ENCODE results near the gene RTL1.

The RTL1 gene

GRCh38 chr14:100891501-100892445 lies 11.7 kb downstream of the RTL1 start:
- ATAC-seq (replicated peaks), result no peak
- no peak for DNase-seq
- peaks cover 26 to 35% of the 10 kb centered on the region in 2 donors for H3K27me3 Mint-ChIP-seq
- no peaks in the 10 kb centered on the region for H3K36me3 Mint-ChIP-seq
- H3K27ac Mint-ChIP-seq, result no peak overlapping the region
- no peaks in the 10 kb centered on the region for H3K4me1 Mint-ChIP-seq
- H3K9me3 Mint-ChIP-seq, result no peaks in the 10 kb centered on the region
- H3K4me3 Mint-ChIP-seq, result no peak overlapping the region

GRCh38 chr14:100891051-100891450 lies 12.5 kb downstream of the RTL1 start:
- H3K36me3 Mint-ChIP-seq, result no peaks in the 10 kb centered on the region
- H3K4me1 Mint-ChIP-seq, result no peaks in the 10 kb centered on the region
- no peaks in the 10 kb centered on the region for H3K9me3 Mint-ChIP-seq
- ATAC-seq (replicated peaks), result no peak
- no peak overlapping the region for H3K27ac Mint-ChIP-seq
- peaks cover 22 to 35% of the 10 kb centered on the region in 2 donors for H3K27me3 Mint-ChIP-seq
- no peak overlapping the region for H3K4me3 Mint-ChIP-seq
- no peak for DNase-seq

GRCh38 chr14:100890061-100890850 lies 13.3 kb downstream of the RTL1 start:
- H3K4me3 Mint-ChIP-seq, result no peak overlapping the region
- no peaks in the 10 kb centered on the region for H3K9me3 Mint-ChIP-seq
- peaks cover 23 to 32% of the 10 kb centered on the region in 2 donors for H3K27me3 Mint-ChIP-seq

GRCh38 chr14:100889641-100890040 lies 13.9 kb downstream of the RTL1 start:
- Mint-ChIP-seq H3K27me3 (peaks cover 19 to 26% of the 10 kb centered on the region in 2 donors), H3K4me3 (no peak overlapping the region), H3K4me1 (no peaks in the 10 kb centered on the region), H3K9me3 (no peaks in the 10 kb centered on the region), H3K27ac (no peak overlapping the region), H3K36me3 (no peaks in the 10 kb centered on the region)
- ATAC-seq (replicated peaks) (no peak), DNase-seq (no peak)

More at GRCh38 chr14:100890061-100890850, 13.3 kb downstream of the RTL1 start:
- H3K27ac Mint-ChIP-seq, result no peak overlapping the region
- DNase-seq (no peak), ATAC-seq (replicated peaks) (no peak)
- no peaks in the 10 kb centered on the region for H3K4me1 Mint-ChIP-seq
- no peaks in the 10 kb centered on the region for H3K36me3 Mint-ChIP-seq

- Mint-ChIP-seq H3K9me3 (peaks cover 0 to 3% of the 10 kb centered on the region in 2 donors), H3K4me3 (no peak overlapping the region), H3K36me3 (no peaks in the 10 kb centered on the region), H3K4me1 (no peaks in the 10 kb centered on the region), H3K27ac (no peak overlapping the region), H3K27me3 (peaks cover 19 to 22% of the 10 kb centered on the region in 2 donors)
- DNase-seq (no peak), ATAC-seq (replicated peaks) (no peak)
These were observed 14.7 kb downstream of the RTL1 start for GRCh38 chr14:100888789-100889315.

GRCh38 chr14:100887728-100888335 lies 15.7 kb downstream of the RTL1 start:
- Mint-ChIP-seq H3K4me1 (no peaks in the 10 kb centered on the region), H3K9me3 (peaks cover 0 to 5% of the 10 kb centered on the region in 2 donors), H3K27me3 (peaks cover 19 to 22% of the 10 kb centered on the region in 2 donors), H3K4me3 (no peak overlapping the region), H3K27ac (no peak overlapping the region), H3K36me3 (no peaks in the 10 kb centered on the region)
- DNase-seq (no peak), ATAC-seq (replicated peaks) (no peak)

- DNase-seq, result no peak
- H3K36me3 Mint-ChIP-seq, result no peaks in the 10 kb centered on the region
- peaks cover 15 to 19% of the 10 kb centered on the region in 2 donors for H3K27me3 Mint-ChIP-seq
- H3K4me1 Mint-ChIP-seq, result no peaks in the 10 kb centered on the region
- ATAC-seq (replicated peaks), result no peak
- H3K9me3 Mint-ChIP-seq, result peaks cover 8% of the 10 kb centered on the region in 2 donors
- H3K27ac Mint-ChIP-seq, result no peak overlapping the region
- no peak overlapping the region for H3K4me3 Mint-ChIP-seq
These were observed 17.9 kb downstream of the RTL1 start for GRCh38 chr14:100885617-100886016.

- Mint-ChIP-seq H3K4me1 (no peaks in the 10 kb centered on the region), H3K4me3 (no peak overlapping the region), H3K27ac (no peak overlapping the region), H3K9me3 (peaks cover 8 to 11% of the 10 kb centered on the region in 2 donors), H3K27me3 (peaks cover 15 to 19% of the 10 kb centered on the region in 2 donors), H3K36me3 (no peaks in the 10 kb centered on the region)
- DNase-seq (no peak), ATAC-seq (replicated peaks) (no peak)
These were observed 18.3 kb downstream of the RTL1 start for GRCh38 chr14:100885196-100885595.

- Mint-ChIP-seq H3K27ac (no peak overlapping the region), H3K36me3 (no peaks in the 10 kb centered on the region), H3K4me3 (no peak overlapping the region), H3K9me3 (peaks cover 8 to 12% of the 10 kb centered on the region in 2 donors), H3K4me1 (no peaks in the 10 kb centered on the region), H3K27me3 (peaks cover 13 to 17% of the 10 kb centered on the region in 2 donors)
- no peak for ATAC-seq (replicated peaks)
- no peak for DNase-seq
These were observed 19.1 kb downstream of the RTL1 start for GRCh38 chr14:100884456-100884855.

- DNase-seq (no peak), ATAC-seq (replicated peaks) (no peak)
- no peaks in the 10 kb centered on the region for H3K36me3 Mint-ChIP-seq
- H3K27ac Mint-ChIP-seq, result no peak overlapping the region
- H3K27me3 Mint-ChIP-seq, result peaks cover 7 to 10% of the 10 kb centered on the region in 2 donors
- H3K9me3 Mint-ChIP-seq, result peaks cover 8 to 12% of the 10 kb centered on the region in 2 donors
- no peak overlapping the region for H3K4me3 Mint-ChIP-seq
- no peaks in the 10 kb centered on the region for H3K4me1 Mint-ChIP-seq
These were observed 19.8 kb downstream of the RTL1 start for GRCh38 chr14:100883789-100884101.

GRCh38 chr14:100882991-100883788 lies 20.3 kb downstream of the RTL1 start:
- Mint-ChIP-seq H3K9me3 (peaks cover 8 to 12% of the 10 kb centered on the region in 2 donors), H3K27me3 (peaks cover 11 to 12% of the 10 kb centered on the region in 2 donors), H3K4me3 (no peak overlapping the region), H3K4me1 (no peaks in the 10 kb centered on the region), H3K36me3 (no peaks in the 10 kb centered on the region), H3K27ac (no peak overlapping the region)
- no peak for ATAC-seq (replicated peaks)
- no peak for DNase-seq

- DNase-seq, result no peak
- no peak overlapping the region for H3K4me3 Mint-ChIP-seq
- H3K36me3 Mint-ChIP-seq, result no peaks in the 10 kb centered on the region
- no peaks in the 10 kb centered on the region for H3K4me1 Mint-ChIP-seq
- H3K9me3 Mint-ChIP-seq, result peaks cover 8 to 12% of the 10 kb centered on the region in 2 donors
- no peak overlapping the region for H3K27ac Mint-ChIP-seq
- no peak for ATAC-seq (replicated peaks)
- H3K27me3 Mint-ChIP-seq, result peaks cover 12 to 14% of the 10 kb centered on the region in 2 donors
These were observed 21.2 kb downstream of the RTL1 start for GRCh38 chr14:100882026-100882967.
